Retinal pigment epithelial cell (primary cell): Measurements from ENCODE around the gene WWOX.

ENCODE experiments used
- DNase-seq: peaks from one replicate; pipeline ENCODE4 v3.0.0-alpha.2; 2010; ENCODE audit warnings: low read depth
- H3K4me3 ChIP-seq: 2 replicates; pipeline ENCODE4 v1.5.1; 2011; ENCODE audit warnings: mild to moderate bottlenecking, low read length, control low read depth, moderate library complexity
- TF ChIP-seq, protein P1 (sequence below): conservative IDR thresholded peaks from 2 replicates; pipeline ENCODE4 v1.5.1; 2011; ENCODE audit warnings: low read depth, low read length, control low read depth, inconsistent platforms

The WWOX gene

DNA sequence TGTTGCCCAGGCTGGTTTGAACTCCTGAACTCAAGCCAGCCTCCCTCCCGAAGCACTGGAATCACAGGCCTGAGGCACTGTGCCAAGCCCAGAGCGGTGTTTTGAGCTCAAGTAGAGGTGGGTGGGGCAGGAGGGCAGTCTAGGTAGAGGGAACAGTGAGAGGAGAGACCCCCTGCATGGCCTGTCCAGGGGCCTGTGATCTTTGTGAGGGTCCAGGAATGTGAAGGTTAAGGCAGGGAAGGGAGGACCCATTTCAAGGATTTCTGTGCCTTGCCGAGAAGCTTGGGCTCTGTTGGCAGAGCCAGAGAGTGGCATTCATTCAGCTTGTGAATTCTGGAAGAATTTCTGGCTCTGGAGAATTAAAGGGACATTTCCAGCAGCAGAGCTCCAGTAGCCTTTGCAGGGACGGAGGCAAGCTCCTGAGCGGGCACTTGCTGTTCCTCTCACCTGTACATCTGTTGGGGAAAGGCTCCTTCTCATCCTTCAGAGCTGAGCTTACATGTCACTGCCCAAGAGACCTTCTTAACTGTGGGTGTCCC is 2.7 kb downstream of the WWOX start:
- no peak for DNase-seq
- H3K4me3 ChIP-seq = no peak overlapping the region
- TF ChIP-seq, protein P1, sequence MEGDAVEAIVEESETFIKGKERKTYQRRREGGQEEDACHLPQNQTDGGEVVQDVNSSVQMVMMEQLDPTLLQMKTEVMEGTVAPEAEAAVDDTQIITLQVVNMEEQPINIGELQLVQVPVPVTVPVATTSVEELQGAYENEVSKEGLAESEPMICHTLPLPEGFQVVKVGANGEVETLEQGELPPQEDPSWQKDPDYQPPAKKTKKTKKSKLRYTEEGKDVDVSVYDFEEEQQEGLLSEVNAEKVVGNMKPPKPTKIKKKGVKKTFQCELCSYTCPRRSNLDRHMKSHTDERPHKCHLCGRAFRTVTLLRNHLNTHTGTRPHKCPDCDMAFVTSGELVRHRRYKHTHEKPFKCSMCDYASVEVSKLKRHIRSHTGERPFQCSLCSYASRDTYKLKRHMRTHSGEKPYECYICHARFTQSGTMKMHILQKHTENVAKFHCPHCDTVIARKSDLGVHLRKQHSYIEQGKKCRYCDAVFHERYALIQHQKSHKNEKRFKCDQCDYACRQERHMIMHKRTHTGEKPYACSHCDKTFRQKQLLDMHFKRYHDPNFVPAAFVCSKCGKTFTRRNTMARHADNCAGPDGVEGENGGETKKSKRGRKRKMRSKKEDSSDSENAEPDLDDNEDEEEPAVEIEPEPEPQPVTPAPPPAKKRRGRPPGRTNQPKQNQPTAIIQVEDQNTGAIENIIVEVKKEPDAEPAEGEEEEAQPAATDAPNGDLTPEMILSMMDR = no peak

- no peak for DNase-seq
- TF ChIP-seq, protein P1 = no peak
- no peak overlapping the region for H3K4me3 ChIP-seq
These were observed 3.4 kb downstream of the WWOX start for GRCh38 chr16:78102865-78103264.

DNA sequence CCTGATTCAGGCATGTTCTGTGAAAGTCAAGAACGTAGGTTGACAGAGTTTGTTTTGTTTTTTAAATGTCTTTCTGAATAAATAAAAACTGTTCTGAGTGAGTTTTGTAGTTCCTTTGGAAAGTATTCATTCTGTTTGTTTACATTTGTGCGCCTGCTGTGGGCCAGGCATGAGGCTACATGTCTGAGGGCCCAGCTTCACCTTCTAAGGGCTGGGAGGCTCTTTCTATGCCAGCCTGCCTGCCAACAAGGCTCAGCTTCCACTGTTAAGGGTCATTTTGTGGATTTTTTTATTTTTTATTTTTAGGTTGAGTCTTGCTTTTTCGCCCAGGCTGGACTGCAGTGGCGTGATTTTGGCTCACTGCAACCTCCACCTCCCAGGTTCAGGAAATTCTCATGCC is 6.1 kb downstream of the WWOX start:
- TF ChIP-seq, protein P1 = no peak
- DNase-seq = no peak
- H3K4me3 ChIP-seq = no peak overlapping the region

DNA sequence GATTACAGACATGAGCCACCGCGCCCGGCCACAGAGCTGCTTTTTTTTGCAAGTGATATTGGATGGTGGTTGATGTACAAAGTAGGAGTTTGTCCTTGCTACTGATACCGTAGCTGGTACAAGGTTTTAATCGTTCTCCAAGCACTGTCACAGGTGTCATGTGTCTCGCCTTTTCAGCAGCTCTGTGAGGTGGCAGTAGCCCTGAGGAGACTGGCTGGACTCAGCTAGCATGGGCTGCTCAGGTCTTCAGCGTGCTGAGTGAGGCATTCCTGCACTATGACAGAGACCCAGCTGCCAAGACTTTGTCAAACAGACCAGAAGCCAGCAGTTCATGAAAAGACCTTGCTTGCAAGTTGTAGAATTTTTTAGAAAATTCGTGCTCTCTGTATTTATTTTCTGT is 7.2 kb downstream of the WWOX start:
- no peak overlapping the region for H3K4me3 ChIP-seq
- TF ChIP-seq, protein P1 = no peak
- DNase-seq = no peak

GRCh38 chr16:78108451-78108850 is 9.0 kb downstream of the WWOX start:
- no peak overlapping the region for H3K4me3 ChIP-seq
- TF ChIP-seq, protein P1 = no peak
- no peak for DNase-seq

GRCh38 chr16:78113258-78113657 is 13.8 kb downstream of the WWOX start:
- TF ChIP-seq, protein P1 = no peak
- no peak overlapping the region for H3K4me3 ChIP-seq
- no peak for DNase-seq

- H3K4me3 ChIP-seq = no peak overlapping the region
- TF ChIP-seq, protein P1 = no peak
- DNase-seq = no peak
These were observed 16.2 kb downstream of the WWOX start for GRCh38 chr16:78115659-78116058.
